ENCODE data around the gene HOXC10.

Gene HOXC10

GRCh38 chr12:53944907-53945847, 39.8 kb upstream of the HOXC10 start:
- DNase-seq (ENCODE audit: low read depth in 2 of 2) = no peak
- TF ChIP-seq CTCF (IDR thresholded peaks at IDR 0.05; ENCODE audit: low read depth, low read length) = no peak
- no peak overlapping the region for H3K4me3 ChIP-seq (replicated peaks in 1 of 2; ENCODE audit: low read depth in 2 of 2, low read length in 2 of 2)

- no peak for DNase-seq (ENCODE audit: low read depth in 2 of 2)
- H3K4me3 ChIP-seq (replicated peaks in 1 of 2; ENCODE audit: low read depth in 2 of 2, low read length in 2 of 2) = no peak overlapping the region
- TF ChIP-seq CTCF (IDR thresholded peaks at IDR 0.05; ENCODE audit: low read depth, low read length) = no peak
These were observed 37.2 kb upstream of the HOXC10 start for GRCh38 chr12:53947743-53948142.

GRCh38 chr12:53948650-53949593, 36.0 kb upstream of the HOXC10 start:
- DNase-seq (ENCODE audit: low read depth in 2 of 2) = no peak
- no peak for TF ChIP-seq CTCF (IDR thresholded peaks at IDR 0.05; ENCODE audit: low read depth, low read length)

GRCh38 chr12:53949631-53950436, 35.1 kb upstream of the HOXC10 start:
- no peak for DNase-seq (ENCODE audit: low read depth in 2 of 2)
- H3K4me3 ChIP-seq (replicated peaks in 1 of 2; ENCODE audit: low read depth in 2 of 2, low read length in 2 of 2) = no peak overlapping the region
- TF ChIP-seq CTCF (IDR thresholded peaks at IDR 0.05; ENCODE audit: low read depth, low read length) = no peak

More at GRCh38 chr12:53948650-53949593, 36.0 kb upstream of the HOXC10 start:
- H3K4me3 ChIP-seq (replicated peaks in 1 of 2; ENCODE audit: low read depth in 2 of 2, low read length in 2 of 2) = no peak overlapping the region

- no peak overlapping the region for H3K4me3 ChIP-seq (replicated peaks in 1 of 2; ENCODE audit: low read depth in 2 of 2, low read length in 2 of 2)
- no peak for DNase-seq (ENCODE audit: low read depth in 2 of 2)
- no peak for TF ChIP-seq CTCF (IDR thresholded peaks at IDR 0.05; ENCODE audit: low read depth, low read length)
These were observed 34.5 kb upstream of the HOXC10 start for GRCh38 chr12:53950437-53950773.

Measured in cardiac fibroblast (primary cell).